ENCODE data around the gene UGT1A6.

Gene UGT1A6

DNA sequence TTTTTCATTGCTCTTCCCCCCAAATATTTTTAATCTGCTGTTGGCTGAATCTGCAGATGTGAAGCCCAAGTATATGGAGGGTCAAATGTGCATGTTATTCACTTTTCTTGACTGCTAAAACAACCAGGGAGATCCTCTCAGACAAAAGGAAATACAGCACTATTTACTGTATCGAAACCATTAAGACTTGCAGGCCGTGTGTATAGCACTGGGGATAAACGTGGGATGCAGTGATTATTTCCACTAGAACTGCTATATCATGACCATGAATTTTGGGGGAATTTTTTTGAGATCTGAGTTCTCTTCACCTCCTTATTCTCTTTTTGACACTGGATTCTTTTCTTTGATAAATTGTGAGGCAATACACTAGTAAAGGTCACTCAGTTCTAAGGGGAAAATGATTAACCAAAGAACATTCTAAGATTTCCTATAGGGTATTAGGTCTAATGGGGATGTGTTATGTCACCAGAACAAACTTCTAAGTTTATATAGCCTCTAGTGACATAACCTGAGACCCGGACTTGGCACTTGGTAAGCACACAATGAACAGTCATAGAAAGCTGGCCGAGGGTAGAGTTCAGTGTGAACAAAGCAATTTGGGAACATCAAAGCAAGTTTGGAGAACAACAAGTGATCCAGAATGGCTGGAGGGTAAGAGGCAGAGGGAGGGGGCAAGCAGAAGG, 52.5 kb downstream of the UGT1A6 start:
- TF ChIP-seq, protein P1, sequence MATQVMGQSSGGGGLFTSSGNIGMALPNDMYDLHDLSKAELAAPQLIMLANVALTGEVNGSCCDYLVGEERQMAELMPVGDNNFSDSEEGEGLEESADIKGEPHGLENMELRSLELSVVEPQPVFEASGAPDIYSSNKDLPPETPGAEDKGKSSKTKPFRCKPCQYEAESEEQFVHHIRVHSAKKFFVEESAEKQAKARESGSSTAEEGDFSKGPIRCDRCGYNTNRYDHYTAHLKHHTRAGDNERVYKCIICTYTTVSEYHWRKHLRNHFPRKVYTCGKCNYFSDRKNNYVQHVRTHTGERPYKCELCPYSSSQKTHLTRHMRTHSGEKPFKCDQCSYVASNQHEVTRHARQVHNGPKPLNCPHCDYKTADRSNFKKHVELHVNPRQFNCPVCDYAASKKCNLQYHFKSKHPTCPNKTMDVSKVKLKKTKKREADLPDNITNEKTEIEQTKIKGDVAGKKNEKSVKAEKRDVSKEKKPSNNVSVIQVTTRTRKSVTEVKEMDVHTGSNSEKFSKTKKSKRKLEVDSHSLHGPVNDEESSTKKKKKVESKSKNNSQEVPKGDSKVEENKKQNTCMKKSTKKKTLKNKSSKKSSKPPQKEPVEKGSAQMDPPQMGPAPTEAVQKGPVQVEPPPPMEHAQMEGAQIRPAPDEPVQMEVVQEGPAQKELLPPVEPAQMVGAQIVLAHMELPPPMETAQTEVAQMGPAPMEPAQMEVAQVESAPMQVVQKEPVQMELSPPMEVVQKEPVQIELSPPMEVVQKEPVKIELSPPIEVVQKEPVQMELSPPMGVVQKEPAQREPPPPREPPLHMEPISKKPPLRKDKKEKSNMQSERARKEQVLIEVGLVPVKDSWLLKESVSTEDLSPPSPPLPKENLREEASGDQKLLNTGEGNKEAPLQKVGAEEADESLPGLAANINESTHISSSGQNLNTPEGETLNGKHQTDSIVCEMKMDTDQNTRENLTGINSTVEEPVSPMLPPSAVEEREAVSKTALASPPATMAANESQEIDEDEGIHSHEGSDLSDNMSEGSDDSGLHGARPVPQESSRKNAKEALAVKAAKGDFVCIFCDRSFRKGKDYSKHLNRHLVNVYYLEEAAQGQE (IDR thresholded peaks at IDR 0.05; ENCODE audit: low read depth): no peak
- TF ChIP-seq YY1 (IDR thresholded peaks at IDR 0.05; ENCODE audit: low read depth): no peak
- no peak for TF ChIP-seq TCF12 (IDR thresholded peaks at IDR 0.05; ENCODE audit: low read depth)
- TF ChIP-seq EGR1 (IDR thresholded peaks at IDR 0.05): no peak
- TF ChIP-seq TAF1 (IDR thresholded peaks at IDR 0.05; ENCODE audit: low read depth): no peak
- TF ChIP-seq, protein P2, sequence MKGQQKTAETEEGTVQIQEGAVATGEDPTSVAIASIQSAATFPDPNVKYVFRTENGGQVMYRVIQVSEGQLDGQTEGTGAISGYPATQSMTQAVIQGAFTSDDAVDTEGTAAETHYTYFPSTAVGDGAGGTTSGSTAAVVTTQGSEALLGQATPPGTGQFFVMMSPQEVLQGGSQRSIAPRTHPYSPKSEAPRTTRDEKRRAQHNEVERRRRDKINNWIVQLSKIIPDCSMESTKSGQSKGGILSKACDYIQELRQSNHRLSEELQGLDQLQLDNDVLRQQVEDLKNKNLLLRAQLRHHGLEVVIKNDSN (IDR thresholded peaks at IDR 0.05): no peak
- no peak for TF ChIP-seq ZBTB7A (IDR thresholded peaks at IDR 0.05; ENCODE audit: low read depth)
- no peak for TF ChIP-seq RAD21 (IDR thresholded peaks at IDR 0.05; ENCODE audit: low read depth)
- TF ChIP-seq FOXM1 (IDR thresholded peaks at IDR 0.05; ENCODE audit: borderline replicate concordance, low read depth): no peak
- TF ChIP-seq, protein P3, sequence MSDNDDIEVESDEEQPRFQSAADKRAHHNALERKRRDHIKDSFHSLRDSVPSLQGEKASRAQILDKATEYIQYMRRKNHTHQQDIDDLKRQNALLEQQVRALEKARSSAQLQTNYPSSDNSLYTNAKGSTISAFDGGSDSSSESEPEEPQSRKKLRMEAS (IDR thresholded peaks at IDR 0.05): no peak
- no peak for TF ChIP-seq CEBPB (IDR thresholded peaks at IDR 0.05)
- TF ChIP-seq CREB1 (IDR thresholded peaks at IDR 0.05; ENCODE audit: low read depth): no peak
- TF ChIP-seq NFIC (IDR thresholded peaks at IDR 0.05): no peak
- TF ChIP-seq TEAD4 (IDR thresholded peaks at IDR 0.05): no peak
- no peak for TF ChIP-seq EP300 (IDR thresholded peaks at IDR 0.05; ENCODE audit: borderline replicate concordance)

DNA sequence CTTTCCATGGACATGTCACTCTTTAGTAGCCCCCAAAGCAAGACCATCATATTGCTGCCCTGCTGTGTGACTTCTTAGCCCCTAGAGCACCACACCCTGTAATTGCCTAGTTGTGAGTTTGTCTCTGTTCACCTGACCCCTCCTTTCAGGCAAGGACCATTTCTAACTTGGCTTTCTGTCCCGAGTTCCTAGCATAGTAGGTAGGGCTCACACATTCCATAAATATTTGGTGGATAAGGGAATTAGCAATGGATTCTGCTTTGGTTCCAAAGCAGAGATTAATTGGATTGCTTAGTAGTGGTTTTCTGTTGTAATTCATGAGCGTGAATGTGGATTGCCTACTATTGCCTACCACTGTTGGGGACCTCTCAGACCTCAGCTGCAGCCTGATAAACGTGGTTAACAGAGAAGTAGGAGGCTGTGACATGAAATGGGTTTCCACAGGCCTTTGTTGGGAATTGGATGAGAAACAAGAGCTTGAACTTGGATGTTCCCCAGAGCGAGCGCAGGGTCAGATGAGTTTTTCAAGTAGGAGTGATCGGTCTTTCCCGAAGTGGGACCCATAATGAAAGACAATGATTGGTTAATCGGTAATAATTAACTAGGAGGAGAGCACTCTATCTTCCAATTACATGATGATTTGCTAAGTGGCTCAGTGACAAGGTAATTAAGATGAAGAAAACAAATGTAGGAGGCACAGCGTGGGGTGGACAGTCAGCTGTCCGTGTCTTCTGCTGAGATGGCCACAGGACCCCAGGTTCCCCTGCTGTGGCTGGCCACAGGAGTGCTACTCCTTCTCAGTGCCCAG, 54.0 kb downstream of the UGT1A6 start:
- no peak for TF ChIP-seq CEBPB (IDR thresholded peaks at IDR 0.05)
- no peak for TF ChIP-seq EGR1 (IDR thresholded peaks at IDR 0.05)
- TF ChIP-seq ZBTB7A (IDR thresholded peaks at IDR 0.05; ENCODE audit: low read depth): no peak
- TF ChIP-seq EP300 (IDR thresholded peaks at IDR 0.05; ENCODE audit: borderline replicate concordance): no peak
- no peak for TF ChIP-seq NFIC (IDR thresholded peaks at IDR 0.05)
- TF ChIP-seq, protein P3 (IDR thresholded peaks at IDR 0.05): no peak
- TF ChIP-seq TAF1 (IDR thresholded peaks at IDR 0.05; ENCODE audit: low read depth): no peak
- no peak for TF ChIP-seq TEAD4 (IDR thresholded peaks at IDR 0.05)
- no peak for TF ChIP-seq FOXM1 (IDR thresholded peaks at IDR 0.05; ENCODE audit: borderline replicate concordance, low read depth)

DNA sequence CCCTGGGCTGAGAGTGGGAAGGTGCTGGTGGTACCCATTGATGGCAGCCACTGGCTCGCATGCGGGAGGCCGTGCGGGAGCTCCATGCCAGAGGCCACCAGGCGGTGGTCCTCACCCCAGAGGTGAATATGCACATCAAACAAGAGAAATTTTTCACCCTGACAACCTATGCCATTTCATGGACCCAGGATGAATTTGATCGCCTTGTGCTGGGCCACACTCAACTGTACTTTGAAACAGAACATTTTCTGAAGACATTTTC, 54.5 kb downstream of the UGT1A6 start:
- TF ChIP-seq TAF1 (IDR thresholded peaks at IDR 0.05; ENCODE audit: low read depth) (no peak), EP300 (IDR thresholded peaks at IDR 0.05; ENCODE audit: borderline replicate concordance) (no peak), TEAD4 (IDR thresholded peaks at IDR 0.05) (no peak), TCF12 (IDR thresholded peaks at IDR 0.05; ENCODE audit: low read depth) (no peak), EGR1 (IDR thresholded peaks at IDR 0.05) (no peak), CEBPB (IDR thresholded peaks at IDR 0.05) (no peak), RAD21 (IDR thresholded peaks at IDR 0.05; ENCODE audit: low read depth) (no peak), ZBTB7A (IDR thresholded peaks at IDR 0.05; ENCODE audit: low read depth) (no peak), YY1 (IDR thresholded peaks at IDR 0.05; ENCODE audit: low read depth) (no peak), NFIC (IDR thresholded peaks at IDR 0.05) (no peak), FOXM1 (IDR thresholded peaks at IDR 0.05; ENCODE audit: borderline replicate concordance, low read depth) (no peak)
- TF ChIP-seq, protein P2 (IDR thresholded peaks at IDR 0.05): no peak
- TF ChIP-seq, protein P1 (IDR thresholded peaks at IDR 0.05; ENCODE audit: low read depth): no peak
- TF ChIP-seq, protein P3 (IDR thresholded peaks at IDR 0.05): no peak

DNA sequence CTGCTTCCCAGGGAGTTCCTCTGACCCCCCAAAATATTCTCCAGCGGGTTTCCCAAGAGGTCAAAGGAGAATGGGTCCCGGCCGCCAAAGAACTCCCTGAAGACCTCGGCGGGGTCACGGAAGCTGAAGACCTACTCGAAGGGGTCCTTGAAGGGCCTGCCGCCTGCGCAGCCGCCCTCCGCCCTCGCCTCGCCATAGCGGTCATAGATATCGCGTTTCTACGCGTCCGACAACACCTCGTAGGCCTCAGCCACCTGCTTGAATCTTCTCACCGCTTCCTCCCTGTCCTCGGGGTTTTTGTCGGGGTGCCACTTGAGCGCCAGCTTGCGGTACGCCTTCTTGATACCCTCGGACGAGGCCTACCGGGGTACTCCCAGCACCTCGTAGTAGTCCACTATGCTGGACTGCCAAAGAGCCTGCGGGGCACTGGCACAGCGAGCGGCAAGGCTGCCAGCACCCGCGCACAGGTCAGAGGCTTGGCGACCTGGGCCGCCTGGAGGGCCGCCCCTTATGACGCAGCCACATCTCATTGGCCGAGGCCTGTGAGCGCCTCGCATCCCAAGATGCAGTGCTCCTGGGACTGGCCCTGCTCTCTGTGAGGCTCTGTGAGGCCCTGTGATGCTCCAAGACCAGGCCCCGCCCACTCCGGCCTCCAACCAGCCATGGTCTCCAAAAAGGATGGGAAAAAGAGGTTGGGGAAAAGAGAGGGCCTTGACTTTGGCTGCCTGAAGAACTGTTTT, 62.4 kb downstream of the UGT1A6 start:
- TF ChIP-seq CREB1 (IDR thresholded peaks at IDR 0.05; ENCODE audit: low read depth) (no peak), NFIC (IDR thresholded peaks at IDR 0.05) (no peak), YY1 (IDR thresholded peaks at IDR 0.05; ENCODE audit: low read depth) (no peak), ZBTB7A (IDR thresholded peaks at IDR 0.05; ENCODE audit: low read depth) (no peak), CEBPB (IDR thresholded peaks at IDR 0.05) (no peak), EGR1 (IDR thresholded peaks at IDR 0.05) (no peak), TAF1 (IDR thresholded peaks at IDR 0.05; ENCODE audit: low read depth) (no peak), EP300 (IDR thresholded peaks at IDR 0.05; ENCODE audit: borderline replicate concordance) (no peak)
- TF ChIP-seq, protein P3 (IDR thresholded peaks at IDR 0.05): no peak
